ENCODE results near the gene STAG1.
"Not testable (repeated sequence)": the region's sequence is repeated elsewhere in the genome, so short reads cannot be mapped to it uniquely, and the experiment has no call there.

The STAG1 gene

GRCh38 chr3:136377508-136377907 lies 374.7 kb downstream of the STAG1 start:
- no peak overlapping the region for H3K4me3 ChIP-seq (ENCODE audit: low read length)
- H3K9ac ChIP-seq (ENCODE audit: low read depth, low read length), result no peak overlapping the region
- H3K27me3 ChIP-seq (ENCODE audit: insufficient read depth, low read length), result no peaks in the 10 kb centered on the region
- H3K4me1 ChIP-seq (ENCODE audit: insufficient read depth, low read length), result no peaks in the 10 kb centered on the region
- no peaks in the 10 kb centered on the region for H3K9me3 ChIP-seq (ENCODE audit: insufficient read depth, low read depth, low read length)
- H3K36me3 ChIP-seq (ENCODE audit: insufficient read depth, low read depth, low read length), result peaks cover 4% of the 10 kb centered on the region; the same call in 1 of the 2 replicates
- no peak overlapping the region for H3K27ac ChIP-seq (ENCODE audit: low read length)

- H3K9me3 ChIP-seq (ENCODE audit: insufficient read depth, low read depth, low read length); H3K27ac ChIP-seq (ENCODE audit: low read length); H3K27me3 ChIP-seq (ENCODE audit: insufficient read depth, low read length); H3K9ac ChIP-seq (ENCODE audit: low read depth, low read length); H3K4me1 ChIP-seq (ENCODE audit: insufficient read depth, low read length); H3K36me3 ChIP-seq (ENCODE audit: insufficient read depth, low read depth, low read length); H3K4me3 ChIP-seq (ENCODE audit: low read length): not testable (repeated sequence)
Measured at GRCh38 chr3:136375800-136376199, 376.4 kb downstream of the STAG1 start.

GRCh38 chr3:136366289-136366688 lies 385.9 kb downstream of the STAG1 start:
- no peaks in the 10 kb centered on the region for H3K4me1 ChIP-seq (ENCODE audit: insufficient read depth, low read length)
- H3K27ac ChIP-seq (ENCODE audit: low read length), result no peak overlapping the region
- no peak overlapping the region for H3K9ac ChIP-seq (ENCODE audit: low read depth, low read length)
- no peaks in the 10 kb centered on the region for H3K9me3 ChIP-seq (ENCODE audit: insufficient read depth, low read depth, low read length)
- H3K4me3 ChIP-seq (ENCODE audit: low read length), result no peak overlapping the region
- peaks cover 8% of the 10 kb centered on the region; the same call in 1 of the 2 replicates for H3K36me3 ChIP-seq (ENCODE audit: insufficient read depth, low read depth, low read length)
- H3K27me3 ChIP-seq (ENCODE audit: insufficient read depth, low read length), result no peaks in the 10 kb centered on the region

- no peak overlapping the region for H3K27ac ChIP-seq (ENCODE audit: low read length)
- no peaks in the 10 kb centered on the region for H3K9me3 ChIP-seq (ENCODE audit: insufficient read depth, low read depth, low read length)
- H3K36me3 ChIP-seq (ENCODE audit: insufficient read depth, low read depth, low read length), result peaks cover 12% of the 10 kb centered on the region
- no peak overlapping the region for H3K9ac ChIP-seq (ENCODE audit: low read depth, low read length)
- H3K4me1 ChIP-seq (ENCODE audit: insufficient read depth, low read length), result no peaks in the 10 kb centered on the region
- H3K27me3 ChIP-seq (ENCODE audit: insufficient read depth, low read length), result no peaks in the 10 kb centered on the region
- no peak overlapping the region for H3K4me3 ChIP-seq (ENCODE audit: low read length)
Measured at GRCh38 chr3:136353461-136353860, 398.7 kb downstream of the STAG1 start.

- H3K4me1 ChIP-seq (ENCODE audit: insufficient read depth, low read length), result no peaks in the 10 kb centered on the region
- H3K4me3 ChIP-seq (ENCODE audit: low read length), result no peak overlapping the region
- H3K27ac ChIP-seq (ENCODE audit: low read length), result no peak overlapping the region
- H3K9me3 ChIP-seq (ENCODE audit: insufficient read depth, low read depth, low read length), result no peaks in the 10 kb centered on the region
- peaks cover 18% of the 10 kb centered on the region for H3K36me3 ChIP-seq (ENCODE audit: insufficient read depth, low read depth, low read length)
- H3K9ac ChIP-seq (ENCODE audit: low read depth, low read length), result no peak overlapping the region
- no peaks in the 10 kb centered on the region for H3K27me3 ChIP-seq (ENCODE audit: insufficient read depth, low read length)
Measured at GRCh38 chr3:136351905-136352304, 400.3 kb downstream of the STAG1 start.

- Histone ChIP-seq H3K4me1 (ENCODE audit: insufficient read depth, low read length) (no peaks in the 10 kb centered on the region), H3K4me3 (ENCODE audit: low read length) (no peak overlapping the region), H3K36me3 (ENCODE audit: insufficient read depth, low read depth, low read length) (peaks cover 18% of the 10 kb centered on the region), H3K27ac (ENCODE audit: low read length) (no peak overlapping the region), H3K9ac (ENCODE audit: low read depth, low read length) (no peak overlapping the region), H3K9me3 (ENCODE audit: insufficient read depth, low read depth, low read length) (no peaks in the 10 kb centered on the region), H3K27me3 (ENCODE audit: insufficient read depth, low read length) (no peaks in the 10 kb centered on the region)
Measured at GRCh38 chr3:136351351-136351750, 400.8 kb downstream of the STAG1 start.

- Histone ChIP-seq H3K36me3 (ENCODE audit: insufficient read depth, low read depth, low read length) (peaks cover 18% of the 10 kb centered on the region), H3K9ac (ENCODE audit: low read depth, low read length) (no peak overlapping the region), H3K9me3 (ENCODE audit: insufficient read depth, low read depth, low read length) (no peaks in the 10 kb centered on the region), H3K27ac (ENCODE audit: low read length) (no peak overlapping the region), H3K27me3 (ENCODE audit: insufficient read depth, low read length) (no peaks in the 10 kb centered on the region), H3K4me3 (ENCODE audit: low read length) (no peak overlapping the region), H3K4me1 (ENCODE audit: insufficient read depth, low read length) (no peaks in the 10 kb centered on the region)
Measured at GRCh38 chr3:136350557-136350956, 401.6 kb downstream of the STAG1 start.

GRCh38 chr3:136350132-136350531 lies 402.0 kb downstream of the STAG1 start:
- Histone ChIP-seq H3K36me3 (ENCODE audit: insufficient read depth, low read depth, low read length) (peaks cover 18% of the 10 kb centered on the region), H3K4me1 (ENCODE audit: insufficient read depth, low read length) (no peaks in the 10 kb centered on the region), H3K9ac (ENCODE audit: low read depth, low read length) (no peak overlapping the region), H3K27ac (ENCODE audit: low read length) (no peak overlapping the region), H3K4me3 (ENCODE audit: low read length) (no peak overlapping the region), H3K9me3 (ENCODE audit: insufficient read depth, low read depth, low read length) (no peaks in the 10 kb centered on the region), H3K27me3 (ENCODE audit: insufficient read depth, low read length) (no peaks in the 10 kb centered on the region)

- no peaks in the 10 kb centered on the region for H3K27me3 ChIP-seq (ENCODE audit: insufficient read depth, low read length)
- no peaks in the 10 kb centered on the region for H3K9me3 ChIP-seq (ENCODE audit: insufficient read depth, low read depth, low read length)
- no peak overlapping the region for H3K9ac ChIP-seq (ENCODE audit: low read depth, low read length)
- H3K36me3 ChIP-seq (ENCODE audit: insufficient read depth, low read depth, low read length), result peaks cover 24% of the 10 kb centered on the region
- no peak overlapping the region for H3K27ac ChIP-seq (ENCODE audit: low read length)
- no peaks in the 10 kb centered on the region for H3K4me1 ChIP-seq (ENCODE audit: insufficient read depth, low read length)
- no peak overlapping the region for H3K4me3 ChIP-seq (ENCODE audit: low read length)
Measured at GRCh38 chr3:136346486-136346885, 405.7 kb downstream of the STAG1 start.

- H3K9me3 ChIP-seq (ENCODE audit: insufficient read depth, low read depth, low read length), result no peaks in the 10 kb centered on the region
- no peaks in the 10 kb centered on the region for H3K27me3 ChIP-seq (ENCODE audit: insufficient read depth, low read length)
- H3K4me1 ChIP-seq (ENCODE audit: insufficient read depth, low read length), result no peaks in the 10 kb centered on the region
- H3K9ac ChIP-seq (ENCODE audit: low read depth, low read length), result no peak overlapping the region
- peaks cover 31% of the 10 kb centered on the region for H3K36me3 ChIP-seq (ENCODE audit: insufficient read depth, low read depth, low read length)
- H3K27ac ChIP-seq (ENCODE audit: low read length), result no peak overlapping the region
- no peak overlapping the region for H3K4me3 ChIP-seq (ENCODE audit: low read length)
Measured at GRCh38 chr3:136343873-136344555, 408.2 kb downstream of the STAG1 start.

GRCh38 chr3:136343446-136343845 lies 408.7 kb downstream of the STAG1 start:
- Histone ChIP-seq H3K27ac (ENCODE audit: low read length) (no peak overlapping the region), H3K9ac (ENCODE audit: low read depth, low read length) (no peak overlapping the region)

GRCh38 chr3:136336329-136337100 lies 415.7 kb downstream of the STAG1 start:
- H3K27ac ChIP-seq (ENCODE audit: low read length), result no peak overlapping the region
- no peaks in the 10 kb centered on the region for H3K4me1 ChIP-seq (ENCODE audit: insufficient read depth, low read length)
- H3K9ac ChIP-seq (ENCODE audit: low read depth, low read length), result no peak overlapping the region
- H3K27me3 ChIP-seq (ENCODE audit: insufficient read depth, low read length), result no peaks in the 10 kb centered on the region
- no peak overlapping the region for H3K4me3 ChIP-seq (ENCODE audit: low read length)
- no peaks in the 10 kb centered on the region for H3K9me3 ChIP-seq (ENCODE audit: insufficient read depth, low read depth, low read length)
- H3K36me3 ChIP-seq (ENCODE audit: insufficient read depth, low read depth, low read length), result peaks cover 68% of the 10 kb centered on the region

More at GRCh38 chr3:136343446-136343845, 408.7 kb downstream of the STAG1 start:
- Histone ChIP-seq H3K27me3 (ENCODE audit: insufficient read depth, low read length) (no peaks in the 10 kb centered on the region), H3K36me3 (ENCODE audit: insufficient read depth, low read depth, low read length) (peaks cover 29% of the 10 kb centered on the region; the same call in 1 of the 2 replicates), H3K9me3 (ENCODE audit: insufficient read depth, low read depth, low read length) (no peaks in the 10 kb centered on the region), H3K4me3 (ENCODE audit: low read length) (no peak overlapping the region), H3K4me1 (ENCODE audit: insufficient read depth, low read length) (no peaks in the 10 kb centered on the region)

Measured in iPS-20b (cell line).